Measurements from ENCODE around the gene CGB7.

Gene CGB7

GRCh38 chr19:49010453-49010852 is 47.1 kb downstream of the CGB7 start:
- ATAC-seq (replicated peaks), result no peak
- peaks cover 21% of the 10 kb centered on the region for H3K36me3 Mint-ChIP-seq (ENCODE audit: insufficient read depth)

GRCh38 chr19:49009828-49010227 is 47.7 kb downstream of the CGB7 start:
- Mint-ChIP-seq H3K27ac (no peak overlapping the region), H3K9me3 (no peaks in the 10 kb centered on the region), H3K4me3 (no peak overlapping the region), H3K36me3 (ENCODE audit: insufficient read depth) (peaks cover 24% of the 10 kb centered on the region), H3K4me1 (ENCODE audit: low read depth in 2 of 2) (no peaks in the 10 kb centered on the region), H3K27me3 (no peaks in the 10 kb centered on the region)
- ATAC-seq (replicated peaks) (no peak), DNase-seq (no peak)

More at GRCh38 chr19:49010453-49010852, 47.1 kb downstream of the CGB7 start:
- no peak for DNase-seq
- H3K9me3 Mint-ChIP-seq, result no peaks in the 10 kb centered on the region
- H3K4me1 Mint-ChIP-seq (ENCODE audit: low read depth in 2 of 2), result no peaks in the 10 kb centered on the region
- H3K27ac Mint-ChIP-seq, result no peak overlapping the region
- no peaks in the 10 kb centered on the region for H3K27me3 Mint-ChIP-seq
- H3K4me3 Mint-ChIP-seq, result no peak overlapping the region

GRCh38 chr19:49006905-49007304 is 50.6 kb downstream of the CGB7 start:
- no peak overlapping the region for H3K27ac Mint-ChIP-seq
- ATAC-seq (replicated peaks) (no peak), DNase-seq (no peak)
- peaks cover 43% of the 10 kb centered on the region for H3K36me3 Mint-ChIP-seq (ENCODE audit: insufficient read depth)
- H3K4me1 Mint-ChIP-seq (ENCODE audit: low read depth in 2 of 2), result no peaks in the 10 kb centered on the region
- H3K27me3 Mint-ChIP-seq, result no peaks in the 10 kb centered on the region
- no peaks in the 10 kb centered on the region for H3K9me3 Mint-ChIP-seq
- no peak overlapping the region for H3K4me3 Mint-ChIP-seq

- Mint-ChIP-seq H3K36me3 (ENCODE audit: insufficient read depth) (peaks cover 38% of the 10 kb centered on the region), H3K27me3 (no peaks in the 10 kb centered on the region), H3K4me3 (no peak overlapping the region), H3K4me1 (ENCODE audit: low read depth in 2 of 2) (no peaks in the 10 kb centered on the region), H3K27ac (no peak overlapping the region), H3K9me3 (no peaks in the 10 kb centered on the region)
- ATAC-seq (replicated peaks), result no peak
- DNase-seq, result no peak
Measured at GRCh38 chr19:49004964-49005614, 52.5 kb downstream of the CGB7 start.

All from effector memory CD8-positive, alpha-beta T cell (primary cell).